Left lung (tissue), 10 donors: ENCODE measurements around the gene EFNB2. TPM values are rescaled to one million over a fixed set of nuclear protein-coding genes. Genes with fewer than 3 reads are reported as not detected.

Experiments used
- ATAC-seq: fragments of 200-7000 bp; cut with Tn5 transposase; one replicate; pipeline ENCODE4 v1.9.1; 2020; ENCODE audit warnings: moderate library complexity
- DNase-seq, 4 donors: peaks; one replicate each; pipeline ENCODE4 v3.0.0-alpha.2; 2013 to 2020
- H3K27ac ChIP-seq, 2 donors: fragments of 200-600 bp; sonication (generic) in 1 of 2; one replicate each; pipeline versions ENCODE4 v1.5.0 to v1.8.0; 2020 to 2021
- H3K27me3 ChIP-seq, 2 donors: fragments of 200-600 bp; sonication (generic) in 1 of 2; one replicate each; pipeline versions ENCODE4 v1.5.0 to v1.8.0; 2020 to 2021
- H3K36me3 ChIP-seq, 2 donors: fragments of 200-600 bp; sonication (generic) in 1 of 2; one replicate each; pipeline versions ENCODE4 v1.5.0 to v1.8.0; 2020 to 2021
- H3K4me1 ChIP-seq, 2 donors: fragments of 200-600 bp; one replicate each; pipeline ENCODE4 v1.8.0; 2021
- H3K4me3 ChIP-seq, 2 donors: fragments of 200-600 bp; sonication (generic) in 1 of 2; one replicate each; pipeline versions ENCODE4 v1.5.0 to v1.8.0; 2020 to 2021; ENCODE audit warnings: mild to moderate bottlenecking in 1 of 2
- H3K9me3 ChIP-seq, 2 donors: fragments of 200-600 bp; sonication (generic) in 1 of 2; one replicate each; pipeline versions ENCODE4 v1.5.0 to v1.8.0; 2020 to 2021
- intact Hi-C, 2 donors: fragments of 100-400 bp; cut with DNase I; formaldehyde crosslinking; loops; one replicate each; pipeline versions ENCODE4 v1.11.2 to v1.14.2; 2022
- polyA plus RNA-seq, 6 donors: library from polyadenylated mRNA; unstranded; fragments of 120-200 nt; gene quantifications; one replicate each; pipeline ENCODE4 v1.2.1, GENCODE V29; 2013; ENCODE audit not compliant: insufficient read length in 6 of 6
- total RNA-seq, 2 donors: library from RNA; stranded (reverse); fragmentation: NEBNext Ultra II Directional; extraction: Animal tissue kit (Norgen Biotek cat#: 25700); gene quantifications; one replicate each; pipeline ENCODE4 v1.2.1, GENCODE V29; 2021
- TF ChIP-seq, protein P1 (sequence below), 2 donors: fragments of 200-600 bp; sonication (generic) in 1 of 2; IDR thresholded peaks; one replicate each; pipeline versions ENCODE4 v1.5.0 to v1.8.0; 2021; ENCODE audit warnings: antibody characterized with exemption in 2 of 2
- donor health status: DM: no; HTN: yes; CAD: no.
- donor health status: DM: no; HTN: no; CAD: no.

EFNB2 gene
- total and polyA plus RNA-seq, 8 donors = 39.6 to 95.6 (median 85.5) TPM

DNA sequence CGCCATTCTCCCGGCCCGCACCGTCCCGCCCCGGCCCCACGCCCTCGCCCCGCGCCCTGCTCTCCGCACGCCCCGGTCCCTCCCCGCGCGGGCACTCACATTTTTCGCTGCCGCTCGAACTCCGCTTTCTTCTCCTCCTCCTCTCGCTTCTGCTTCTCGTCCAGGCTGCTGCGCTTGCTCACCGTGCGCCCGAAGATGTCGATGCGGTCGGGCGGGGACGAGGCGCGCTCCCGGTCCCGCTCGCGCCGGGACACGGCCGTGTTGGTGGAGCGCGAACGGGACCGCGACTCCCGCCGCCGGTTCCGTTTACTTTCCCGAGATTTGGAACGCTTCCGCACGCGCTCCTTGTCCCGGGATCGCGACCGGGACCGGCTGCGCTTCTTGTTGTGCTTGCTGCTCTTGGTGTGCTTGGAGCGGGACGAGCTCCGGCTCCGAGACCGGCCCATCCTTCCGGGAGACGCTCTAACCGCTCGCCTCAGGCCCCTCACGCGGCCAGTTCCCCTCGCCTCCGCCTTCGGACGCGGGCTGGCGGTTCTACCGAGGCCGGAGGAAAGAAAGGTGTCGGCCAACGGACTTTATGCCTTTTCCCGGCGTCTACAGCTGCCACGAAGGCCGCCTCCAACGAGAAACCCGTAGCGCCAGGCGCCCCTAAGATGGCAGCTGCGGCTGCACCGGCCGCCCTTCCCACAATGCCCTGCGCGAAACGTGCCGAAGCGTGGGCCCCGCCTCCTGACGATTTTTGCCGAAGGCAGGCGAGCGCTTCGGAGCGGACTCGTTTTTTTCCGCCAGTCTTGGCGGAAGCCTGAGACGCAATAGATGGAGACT lies 32.2 kb upstream of the EFNB2 start, which contains the start of gene ARGLU1:
Gene ARGLU1 (minus strand): TSS at position 664 of the 825 bp plus-strand sequence. CDS start 218 bp downstream, at position 446.
- TF ChIP-seq, protein P1, sequence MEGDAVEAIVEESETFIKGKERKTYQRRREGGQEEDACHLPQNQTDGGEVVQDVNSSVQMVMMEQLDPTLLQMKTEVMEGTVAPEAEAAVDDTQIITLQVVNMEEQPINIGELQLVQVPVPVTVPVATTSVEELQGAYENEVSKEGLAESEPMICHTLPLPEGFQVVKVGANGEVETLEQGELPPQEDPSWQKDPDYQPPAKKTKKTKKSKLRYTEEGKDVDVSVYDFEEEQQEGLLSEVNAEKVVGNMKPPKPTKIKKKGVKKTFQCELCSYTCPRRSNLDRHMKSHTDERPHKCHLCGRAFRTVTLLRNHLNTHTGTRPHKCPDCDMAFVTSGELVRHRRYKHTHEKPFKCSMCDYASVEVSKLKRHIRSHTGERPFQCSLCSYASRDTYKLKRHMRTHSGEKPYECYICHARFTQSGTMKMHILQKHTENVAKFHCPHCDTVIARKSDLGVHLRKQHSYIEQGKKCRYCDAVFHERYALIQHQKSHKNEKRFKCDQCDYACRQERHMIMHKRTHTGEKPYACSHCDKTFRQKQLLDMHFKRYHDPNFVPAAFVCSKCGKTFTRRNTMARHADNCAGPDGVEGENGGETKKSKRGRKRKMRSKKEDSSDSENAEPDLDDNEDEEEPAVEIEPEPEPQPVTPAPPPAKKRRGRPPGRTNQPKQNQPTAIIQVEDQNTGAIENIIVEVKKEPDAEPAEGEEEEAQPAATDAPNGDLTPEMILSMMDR (IDR thresholded peaks at IDR 0.05) = no peak
- Histone ChIP-seq H3K27ac (peak within 1 kb of the TSS; percentile 96 to 99), H3K36me3 (no peaks in the 10 kb centered on the region), H3K4me3 (peak within 1 kb of the TSS; percentile 90 to 91), H3K9me3 (no peaks in the 10 kb centered on the region), H3K27me3 (no peaks in the 10 kb centered on the region), H3K4me1 (peaks cover 18 to 58% of the 10 kb centered on the region in 2 donors)
- peak; percentile 95 for ATAC-seq
- DNase-seq = peak; percentile 94 to 98 (median 96)
- intact Hi-C loops = no loop called here

- Histone ChIP-seq H3K4me3 (peak overlapping the region; percentile 90 to 91), H3K9me3 (no peaks in the 10 kb centered on the region), H3K4me1 (peaks cover 18 to 66% of the 10 kb centered on the region in 2 donors), H3K27ac (peak overlapping the region; percentile 96 to 99), H3K27me3 (no peaks in the 10 kb centered on the region), H3K36me3 (no peaks in the 10 kb centered on the region)
- DNase-seq (peak in 2 of 4 donors; percentile 68 to 75), ATAC-seq (peak; percentile 66)
- TF ChIP-seq, protein P1 (IDR thresholded peaks at IDR 0.05) = no peak
- intact Hi-C loops = no loop called here
Measured at GRCh38 chr13:106566641-106567473, 31.4 kb upstream of the EFNB2 start.

GRCh38 chr13:106565127-106565775 lies 29.8 kb upstream of the EFNB2 start:
- H3K9me3 ChIP-seq = no peaks in the 10 kb centered on the region
- ATAC-seq (no peak), DNase-seq (no peak)
- intact Hi-C loops = no loop called here
- no peak overlapping the region for H3K27ac ChIP-seq
- H3K27me3 ChIP-seq = no peaks in the 10 kb centered on the region
- H3K36me3 ChIP-seq = no peaks in the 10 kb centered on the region
- H3K4me1 ChIP-seq = peaks cover 18 to 77% of the 10 kb centered on the region in 2 donors
- TF ChIP-seq, protein P1 (IDR thresholded peaks at IDR 0.05) = no peak
- H3K4me3 ChIP-seq = peak overlapping the region in 1 of 2 donors; percentile 91

DNA sequence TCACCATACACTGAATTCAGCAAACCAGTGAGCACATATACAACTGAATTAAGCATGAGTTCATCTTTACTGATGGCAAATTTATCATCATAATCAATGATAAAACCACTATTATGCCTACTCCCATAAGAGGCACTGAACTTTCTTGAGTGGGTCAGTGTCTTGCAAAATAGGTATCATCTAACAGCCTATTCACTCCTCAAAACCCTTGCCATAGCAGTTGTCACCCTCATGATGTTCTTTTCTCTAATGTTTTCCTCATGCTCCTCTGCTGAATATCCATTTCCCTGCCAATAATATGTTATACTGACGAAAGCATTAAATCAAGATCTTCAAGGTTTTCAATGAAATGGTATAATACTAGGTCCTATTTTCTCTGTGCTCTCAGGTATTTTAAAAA lies 26.8 kb upstream of the EFNB2 start:
- no peak overlapping the region for H3K27ac ChIP-seq

More for the DNA sequence above, 26.8 kb upstream of the EFNB2 start:
- Histone ChIP-seq H3K9me3 (no peaks in the 10 kb centered on the region), H3K4me3 (no peak overlapping the region), H3K27me3 (no peaks in the 10 kb centered on the region), H3K4me1 (peaks cover 18 to 70% of the 10 kb centered on the region in 2 donors), H3K36me3 (peaks cover 0 to 21% of the 10 kb centered on the region in 2 donors)
- intact Hi-C loops = no loop called here
- DNase-seq = no peak
- no peak for ATAC-seq
- TF ChIP-seq, protein P1 (IDR thresholded peaks at IDR 0.05) = no peak
